GM21619 (cell line): ENCODE data around the gene CELA1.

Experiments
- ATAC-seq: cut with Tn5 transposase; IDR thresholded peaks from one replicate; pipeline ENCODE4 v1.9.1; 2021; ENCODE audit not compliant: unreplicated experiment

Gene CELA1

GRCh38 chr12:51346581-51346980 is at the start of gene CELA1:
CELA1 (minus strand) TSS chr12:51346679; CDS start chr12:51346638, 41 bp downstream.
- no peak for ATAC-seq

GRCh38 chr12:51395283-51396230 is 49.1 kb upstream of the CELA1 start:
- ATAC-seq = peak; percentile 39

- ATAC-seq = no peak
Observed at GRCh38 chr12:51393676-51394545, 47.4 kb upstream of the CELA1 start.

GRCh38 chr12:51392556-51393237 is 46.2 kb upstream of the CELA1 start:
- peak; percentile 30 for ATAC-seq

- peak; percentile 39 for ATAC-seq
Observed at GRCh38 chr12:51391283-51392123, 45.0 kb upstream of the CELA1 start, which contains the start of gene GALNT6. GALNT6 (minus strand) TSS chr12:51391406; CDS start chr12:51379781, 11,625 bp downstream.

- peak; percentile 4 for ATAC-seq
Observed at GRCh38 chr12:51390891-51391282, 44.4 kb upstream of the CELA1 start.

GRCh38 chr12:51390457-51390856 is 44.0 kb upstream of the CELA1 start:
- no peak for ATAC-seq

GRCh38 chr12:51389302-51389999 is 43.0 kb upstream of the CELA1 start:
- ATAC-seq = no peak

- ATAC-seq = no peak
Observed at GRCh38 chr12:51388846-51389245, 42.4 kb upstream of the CELA1 start.

GRCh38 chr12:51388069-51388799 is 41.8 kb upstream of the CELA1 start:
- ATAC-seq = no peak

- ATAC-seq = no peak
Observed at GRCh38 chr12:51386351-51386750, 39.9 kb upstream of the CELA1 start.

GRCh38 chr12:51383269-51383905 is 36.9 kb upstream of the CELA1 start:
- ATAC-seq = no peak

- no peak for ATAC-seq
Observed at GRCh38 chr12:51382173-51382572, 35.7 kb upstream of the CELA1 start.

GRCh38 chr12:51381226-51382079 is 35.0 kb upstream of the CELA1 start:
- no peak for ATAC-seq

- no peak for ATAC-seq
Observed at GRCh38 chr12:51379571-51379970, 33.1 kb upstream of the CELA1 start.

- no peak for ATAC-seq
Observed at GRCh38 chr12:51378749-51379148, 32.3 kb upstream of the CELA1 start.
